Kidney epithelial cell (primary cell): ENCODE data around the gene EPPIN. TPM values are rescaled to one million over a fixed set of nuclear protein-coding genes. Genes with fewer than 3 reads are reported as not detected.

Experiments
- DNase-seq: peaks from one replicate; pipeline ENCODE4 v3.0.0-alpha.2; 2010; ENCODE audit warnings: low read depth
- H3K27me3 ChIP-seq: 2 replicates; pipeline ENCODE4 v1.6.0; 2011; ENCODE audit warnings: low read length; ENCODE audit not compliant: control insufficient read depth, insufficient read depth
- H3K36me3 ChIP-seq: 2 replicates; pipeline ENCODE4 v1.5.1; 2011; ENCODE audit warnings: low read length; ENCODE audit not compliant: control insufficient read depth, insufficient read depth
- H3K4me3 ChIP-seq: 2 replicates; pipeline ENCODE4 v1.5.1; 2011; ENCODE audit warnings: low read depth, mild to moderate bottlenecking, control low read depth, low read length
- CTCF ChIP-seq: IDR thresholded peaks from 2 replicates; pipeline ENCODE4 v1.5.1; 2011; ENCODE audit warnings: mild to moderate bottlenecking, moderate library complexity, low read length, control low read depth, inconsistent platforms; ENCODE audit not compliant: insufficient read depth, poor library complexity, severe bottlenecking
- total RNA-seq: library from RNA; depleted of rRNA; stranded (reverse); fragments of >200 nt; gene quantifications from 2 replicates; pipeline ENCODE4 v1.2.3, GENCODE V29; 2015

The EPPIN gene
- total RNA-seq, 1 donor from 2014 or later, result not detected

GRCh38 chr20:45545351-45545750 is 1.9 kb downstream of the EPPIN start:
- Histone ChIP-seq H3K4me3 (no peak overlapping the region), H3K27me3 (no peaks in the 10 kb centered on the region), H3K36me3 (no peaks in the 10 kb centered on the region)
- no peak for TF ChIP-seq CTCF
- no peak for DNase-seq

- H3K36me3 ChIP-seq, result no peaks in the 10 kb centered on the region
- no peak for DNase-seq
- TF ChIP-seq CTCF, result no peak
- H3K4me3 ChIP-seq, result no peak within 1 kb of the TSS
- no peaks in the 10 kb centered on the region for H3K27me3 ChIP-seq
Measured at GRCh38 chr20:45539382-45539781, 7.8 kb downstream of the EPPIN start, which contains the start of gene WFDC6. TSS of gene WFDC6 (minus strand) at chr20:45539482. CDS start at chr20:45539407, 75 bp downstream.

- no peak for TF ChIP-seq CTCF
- Histone ChIP-seq H3K27me3 (no peaks in the 10 kb centered on the region), H3K4me3 (no peak overlapping the region), H3K36me3 (no peaks in the 10 kb centered on the region)
- no peak for DNase-seq
Measured at GRCh38 chr20:45538209-45538799, 8.9 kb downstream of the EPPIN start.

GRCh38 chr20:45527294-45527693 is 19.9 kb downstream of the EPPIN start:
- Histone ChIP-seq H3K27me3 (no peaks in the 10 kb centered on the region), H3K36me3 (no peaks in the 10 kb centered on the region), H3K4me3 (no peak overlapping the region)
- no peak for TF ChIP-seq CTCF
- DNase-seq, result no peak

GRCh38 chr20:45523821-45524220 is 23.4 kb downstream of the EPPIN start:
- Histone ChIP-seq H3K27me3 (no peaks in the 10 kb centered on the region), H3K36me3 (no peaks in the 10 kb centered on the region), H3K4me3 (no peak overlapping the region)
- TF ChIP-seq CTCF, result no peak
- DNase-seq, result no peak

GRCh38 chr20:45518282-45518681 is 28.9 kb downstream of the EPPIN start:
- peak; percentile 26 for DNase-seq
- TF ChIP-seq CTCF, result no peak
- H3K4me3 ChIP-seq, result no peak overlapping the region
- no peaks in the 10 kb centered on the region for H3K27me3 ChIP-seq
- no peaks in the 10 kb centered on the region for H3K36me3 ChIP-seq
